Measurements from ENCODE around the gene HOXA2. TPM values are rescaled to one million over a fixed set of nuclear protein-coding genes. Genes with fewer than 3 reads are reported as not detected.

Gene HOXA2
- total and polyA plus RNA-seq, 2 experiments from 2014 or later: 0.07 TPM; not detected in 1

DNA sequence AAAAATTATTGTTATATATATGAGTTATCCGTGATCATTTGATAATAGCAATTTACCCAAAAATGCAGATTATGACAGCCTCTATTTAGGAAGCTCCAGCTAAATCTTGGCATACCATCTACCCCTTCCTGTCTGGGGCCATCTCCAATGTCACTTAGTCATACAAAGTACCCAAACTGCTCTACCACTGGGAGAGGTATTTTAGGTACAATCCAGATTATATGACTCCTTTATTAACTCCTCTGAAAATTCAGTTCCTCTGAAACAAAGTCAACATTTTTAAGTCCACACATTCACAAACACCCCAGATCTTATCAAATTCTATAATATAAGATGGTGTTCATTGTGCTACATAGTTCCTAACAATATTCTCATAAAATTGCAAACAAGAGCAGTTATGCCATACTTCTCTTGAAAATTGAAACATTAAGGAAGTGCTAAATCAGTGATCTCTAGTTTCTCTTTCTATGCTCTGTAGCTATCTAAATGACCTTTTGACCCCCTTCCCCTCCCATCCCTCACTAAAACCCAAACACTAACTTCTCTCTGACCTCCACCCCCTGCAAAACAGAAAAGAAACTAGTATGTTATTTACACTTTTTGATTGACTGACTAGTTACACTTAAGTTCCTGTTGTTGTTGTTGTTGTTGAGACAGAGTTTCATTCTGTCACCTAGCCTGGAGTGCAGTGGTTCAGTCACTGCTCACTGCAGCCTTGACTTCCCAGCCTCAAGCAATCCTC, 23.1 kb downstream of the HOXA2 start:
- no peak for TF ChIP-seq EZH2phosphoT487 (IDR thresholded peaks at IDR 0.05; ENCODE audit: low read depth, severe bottlenecking, unreplicated experiment)
- no peak for TF ChIP-seq EZH2 (IDR thresholded peaks at IDR 0.05; ENCODE audit: borderline replicate concordance)
- TF ChIP-seq, protein P1, sequence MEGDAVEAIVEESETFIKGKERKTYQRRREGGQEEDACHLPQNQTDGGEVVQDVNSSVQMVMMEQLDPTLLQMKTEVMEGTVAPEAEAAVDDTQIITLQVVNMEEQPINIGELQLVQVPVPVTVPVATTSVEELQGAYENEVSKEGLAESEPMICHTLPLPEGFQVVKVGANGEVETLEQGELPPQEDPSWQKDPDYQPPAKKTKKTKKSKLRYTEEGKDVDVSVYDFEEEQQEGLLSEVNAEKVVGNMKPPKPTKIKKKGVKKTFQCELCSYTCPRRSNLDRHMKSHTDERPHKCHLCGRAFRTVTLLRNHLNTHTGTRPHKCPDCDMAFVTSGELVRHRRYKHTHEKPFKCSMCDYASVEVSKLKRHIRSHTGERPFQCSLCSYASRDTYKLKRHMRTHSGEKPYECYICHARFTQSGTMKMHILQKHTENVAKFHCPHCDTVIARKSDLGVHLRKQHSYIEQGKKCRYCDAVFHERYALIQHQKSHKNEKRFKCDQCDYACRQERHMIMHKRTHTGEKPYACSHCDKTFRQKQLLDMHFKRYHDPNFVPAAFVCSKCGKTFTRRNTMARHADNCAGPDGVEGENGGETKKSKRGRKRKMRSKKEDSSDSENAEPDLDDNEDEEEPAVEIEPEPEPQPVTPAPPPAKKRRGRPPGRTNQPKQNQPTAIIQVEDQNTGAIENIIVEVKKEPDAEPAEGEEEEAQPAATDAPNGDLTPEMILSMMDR (IDR thresholded peaks at IDR 0.05; ENCODE audit: poor library complexity): no peak
- Histone ChIP-seq H3K9me2 (replicated peaks; ENCODE audit: insufficient read depth) (no peaks in the 10 kb centered on the region), H3K36me3 (replicated peaks; ENCODE audit: insufficient read depth, low read depth) (no peaks in the 10 kb centered on the region), H3K27me3 (no peaks in the 10 kb centered on the region), H3K4me3 (no peak overlapping the region), H3K4me1 (ENCODE audit: insufficient read depth) (no peaks in the 10 kb centered on the region), H4K20me1 (ENCODE audit: insufficient read depth, poor library complexity, severe bottlenecking) (no peaks in the 10 kb centered on the region), H3K9me3 (ENCODE audit: low read depth) (no peaks in the 10 kb centered on the region), H3K4me2 (no peak overlapping the region), H3K79me2 (no peaks in the 10 kb centered on the region), H3K27ac (no peak overlapping the region), H2AFZ (no peak overlapping the region)
- WGBS (ENCODE audit: low lambda C conversion rate, missing lambda C conversion rate): 93% methylated on average over 1 of the region's 1 CpG
- no peak for DNase-seq (ENCODE audit: low spot score)

DNA sequence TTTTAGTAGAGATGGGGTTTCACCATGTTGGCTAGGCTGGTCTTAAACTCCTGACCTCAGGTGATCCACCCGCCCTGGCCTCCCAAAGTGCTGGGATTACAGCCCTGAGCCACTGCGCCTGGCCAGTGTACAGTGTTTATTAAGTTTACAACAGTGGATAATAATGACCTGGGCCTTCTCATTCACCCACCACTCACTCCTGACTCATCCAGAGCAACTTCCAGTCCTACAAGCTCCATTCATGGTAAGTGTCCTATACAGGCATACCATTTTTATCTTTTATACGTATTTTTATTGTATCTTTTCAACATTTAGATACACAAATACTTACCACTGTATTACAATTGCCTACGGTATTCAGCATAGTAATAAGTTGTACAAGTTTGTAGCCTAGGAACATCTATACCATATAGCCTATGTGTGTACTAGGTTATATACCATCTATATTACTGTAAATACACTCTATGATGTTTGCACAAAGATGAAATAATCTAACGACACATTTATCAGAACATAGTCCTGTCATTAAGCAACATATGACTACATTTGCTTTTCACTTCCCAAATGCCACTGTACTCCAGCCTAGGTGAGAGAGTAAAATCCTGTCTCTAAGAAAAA, 23.8 kb downstream of the HOXA2 start:
- no peaks in the 10 kb centered on the region for H3K79me2 ChIP-seq
- DNase-seq (ENCODE audit: low spot score): no peak
- H3K27me3 ChIP-seq: no peaks in the 10 kb centered on the region
- no peaks in the 10 kb centered on the region for H3K4me1 ChIP-seq (ENCODE audit: insufficient read depth)
- no peaks in the 10 kb centered on the region for H4K20me1 ChIP-seq (ENCODE audit: insufficient read depth, poor library complexity, severe bottlenecking)
- H3K4me3 ChIP-seq: no peak overlapping the region
- 85% methylated on average over 5 of the region's 5 CpGs for WGBS (ENCODE audit: low lambda C conversion rate, missing lambda C conversion rate)
- no peak overlapping the region for H3K27ac ChIP-seq
- no peaks in the 10 kb centered on the region for H3K9me2 ChIP-seq (replicated peaks; ENCODE audit: insufficient read depth)
- no peaks in the 10 kb centered on the region for H3K9me3 ChIP-seq (ENCODE audit: low read depth)
- TF ChIP-seq, protein P1 (IDR thresholded peaks at IDR 0.05; ENCODE audit: poor library complexity): no peak
- TF ChIP-seq EZH2phosphoT487 (IDR thresholded peaks at IDR 0.05; ENCODE audit: low read depth, severe bottlenecking, unreplicated experiment) (no peak), EZH2 (IDR thresholded peaks at IDR 0.05; ENCODE audit: borderline replicate concordance) (no peak)
- no peak overlapping the region for H2AFZ ChIP-seq
- H3K36me3 ChIP-seq (replicated peaks; ENCODE audit: insufficient read depth, low read depth): no peaks in the 10 kb centered on the region
- no peak overlapping the region for H3K4me2 ChIP-seq

DNA sequence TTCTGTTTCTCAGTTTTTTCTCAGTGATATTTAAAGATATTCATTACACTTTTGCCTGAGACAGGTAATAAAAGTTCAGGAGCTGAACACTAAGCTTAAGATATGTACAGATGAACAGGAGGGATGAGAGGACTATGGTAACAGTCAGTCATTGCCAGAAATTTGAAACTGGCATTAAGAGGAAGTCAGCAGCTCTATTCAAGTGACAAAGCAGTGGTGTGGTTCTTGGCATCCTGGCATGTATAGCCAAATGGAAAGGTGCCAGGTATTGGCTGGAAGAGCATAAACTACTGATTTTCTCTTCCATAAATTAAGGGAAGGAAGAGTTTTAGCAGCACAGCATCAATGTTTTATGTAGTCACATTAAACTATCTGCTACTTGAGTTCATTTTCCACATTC, 29.4 kb downstream of the HOXA2 start:
- H3K4me3 ChIP-seq: no peak overlapping the region
- TF ChIP-seq EZH2 (IDR thresholded peaks at IDR 0.05; ENCODE audit: borderline replicate concordance): no peak
- TF ChIP-seq, protein P1 (IDR thresholded peaks at IDR 0.05; ENCODE audit: poor library complexity): no peak
- no peak for TF ChIP-seq EZH2phosphoT487 (IDR thresholded peaks at IDR 0.05; ENCODE audit: low read depth, severe bottlenecking, unreplicated experiment)
- DNase-seq (ENCODE audit: low spot score): no peak
- no peak overlapping the region for H3K4me2 ChIP-seq
- no peak overlapping the region for H3K27ac ChIP-seq
- H2AFZ ChIP-seq: no peak overlapping the region
- no peaks in the 10 kb centered on the region for H3K36me3 ChIP-seq (replicated peaks; ENCODE audit: insufficient read depth, low read depth)
- H3K27me3 ChIP-seq: no peaks in the 10 kb centered on the region
- no peaks in the 10 kb centered on the region for H4K20me1 ChIP-seq (ENCODE audit: insufficient read depth, poor library complexity, severe bottlenecking)
- H3K9me3 ChIP-seq (ENCODE audit: low read depth): no peaks in the 10 kb centered on the region
- H3K4me1 ChIP-seq (ENCODE audit: insufficient read depth): no peaks in the 10 kb centered on the region
- H3K9me2 ChIP-seq (replicated peaks; ENCODE audit: insufficient read depth): no peaks in the 10 kb centered on the region
- H3K79me2 ChIP-seq: no peaks in the 10 kb centered on the region

Measured in hepatocyte (in vitro differentiated cells).